A549 (cell line): ENCODE measurements around the gene SLC25A11. TPM values are rescaled to one million over a fixed set of nuclear protein-coding genes. Genes with fewer than 3 reads are reported as not detected.

ENCODE experiments used
- ATAC-seq, 2 experiments: fragments of 200-7000 bp in 1 of 2; fragments of >200 bp in 1 of 2; cut with Nextera tagmentation in 1 of 2; cut with Tn5 transposase in 1 of 2; 3 replicates each; pipeline versions ENCODE4 v1.8.0 to v1.9.1; 2018 to 2020; ENCODE audit warnings: mild to moderate bottlenecking in 1 of 2, moderate library complexity in 1 of 2
- CTCF ChIA-PET: fragments of 300-600 bp; sonication (Branson Sonifier 250); formaldehyde crosslinking; extraction: SDS; loops from one replicate; lab custom pipeline; 2021; ENCODE audit warnings: antibody characterized with exemption, inconsistent platforms; lab: Yijun Ruan, JAX
- POLR2A ChIA-PET: fragments of 350-600 bp; formaldehyde crosslinking; extraction: SDS; loops from one replicate; lab custom pipeline; 2021; ENCODE audit warnings: antibody characterized with exemption, inconsistent platforms; lab: Yijun Ruan, JAX
- DNase-seq, 2 experiments: peaks; one replicate each; pipeline versions ENCODE4 v3.0.0 to v3.0.0-alpha.2; 2011 to 2016; ENCODE audit warnings: low read depth in 1 of 2, low spot score in 1 of 2
- FAIRE-seq: peaks from 2 replicates; lab custom pipeline; 2011; peaks lifted over from hg19 to GRCh38; lab: Jason Lieb, UNC
- H3K27ac ChIP-seq, 2 experiments: fragments of >200 bp; sonication (Bioruptor Twin); formaldehyde crosslinking; 3 replicates each; pipeline ENCODE4 v1.5.1; 2016 to 2017
- H3K4me1 ChIP-seq: fragments of >200 bp; sonication (Bioruptor Twin); formaldehyde crosslinking; 3 replicates; pipeline ENCODE4 v1.6.1; 2016
- H3K4me2 ChIP-seq: fragments of >200 bp; sonication (Bioruptor Twin); formaldehyde crosslinking; 3 replicates; pipeline ENCODE4 v1.6.1; 2016
- H3K4me3 ChIP-seq: fragments of >200 bp; sonication (Bioruptor Twin); formaldehyde crosslinking; 3 replicates; pipeline ENCODE4 v1.5.1; 2016
- H3K9me3 ChIP-seq: fragments of >200 bp; sonication (Bioruptor Twin); formaldehyde crosslinking; 3 replicates; pipeline ENCODE4 v1.6.1; 2016
- CEBPB ChIP-seq, 2 experiments: fragments of >200 bp in 1 of 2; sonication (Bioruptor Twin) in 1 of 2; formaldehyde crosslinking in 1 of 2; IDR thresholded peaks; 2 replicates each; pipeline ENCODE4 v1.6.1; 2012 to 2016
- CHD4 ChIP-seq: fragments of 200-600 bp; sonication (generic); IDR thresholded peaks from 2 replicates; pipeline ENCODE4 v1.6.1; 2016; ENCODE audit warnings: antibody characterized with exemption, mild to moderate bottlenecking, borderline replicate concordance
- FOXS1 ChIP-seq: fragments of 250-450 bp; sonication (Bioruptor Pico); IDR thresholded peaks from 2 replicates; pipeline ENCODE4 v1.5.0; 2020; ENCODE audit warnings: mild to moderate bottlenecking, moderate library complexity
- HOXA7 ChIP-seq: fragments of 250-450 bp; sonication (Bioruptor Pico); IDR thresholded peaks from 2 replicates; pipeline ENCODE4 v1.5.0; 2020; ENCODE audit warnings: mild to moderate bottlenecking, moderate library complexity
- KDM5A ChIP-seq: fragments of 200-600 bp; sonication (generic); IDR thresholded peaks from 2 replicates; pipeline ENCODE4 v1.6.1; 2016; ENCODE audit warnings: antibody characterized with exemption, mild to moderate bottlenecking
- PHF8 ChIP-seq: fragments of 200-600 bp; sonication (generic); IDR thresholded peaks from 2 replicates; pipeline ENCODE4 v1.6.1; 2016; ENCODE audit warnings: low read depth, mild to moderate bottlenecking, antibody characterized with exemption, moderate library complexity, borderline replicate concordance
- RAD21 ChIP-seq, 2 experiments: fragments of >200 bp in 1 of 2; sonication (Bioruptor Twin) in 1 of 2; formaldehyde crosslinking in 1 of 2; IDR thresholded peaks in 1 of 2; conservative IDR thresholded peaks in 1 of 2; 2 replicates in 1 of 2; 3 replicates in 1 of 2; pipeline ENCODE4 v1.6.1; 2012 to 2018; ENCODE audit warnings: inconsistent platforms in 1 of 2
- RNF2 ChIP-seq: fragments of 200-600 bp; sonication (generic); IDR thresholded peaks from 2 replicates; pipeline ENCODE4 v1.6.1; 2016; ENCODE audit warnings: low read depth, mild to moderate bottlenecking, antibody characterized with exemption, moderate library complexity, borderline replicate concordance
- TFCP2L1 ChIP-seq: fragments of 250-450 bp; sonication (Bioruptor Pico); IDR thresholded peaks from 2 replicates; pipeline ENCODE4 v1.5.0; 2021; ENCODE audit warnings: mild to moderate bottlenecking
- TP53 ChIP-seq: fragments of 250-450 bp; sonication (Bioruptor Pico); IDR thresholded peaks from 2 replicates; pipeline ENCODE4 v1.5.0; 2021; ENCODE audit warnings: mild to moderate bottlenecking, moderate library complexity
- ZC3H11A ChIP-seq: fragments of 450-650 bp; IDR thresholded peaks from 2 replicates; pipeline ENCODE4 v1.6.1; 2014; ENCODE audit warnings: antibody characterized with exemption, mild to moderate bottlenecking
- ZFP36 ChIP-seq: fragments of 450-650 bp; IDR thresholded peaks from 2 replicates; pipeline ENCODE4 v1.6.1; 2014; ENCODE audit warnings: borderline replicate concordance; ENCODE audit not compliant: partially characterized antibody
- WGBS: methylation state at CpG from one replicate; pipeline ENCODE4 v1.1.6; 2017; ENCODE audit errors: missing lambda C conversion rate; 5-methylcytosine and 5-hydroxymethylcytosine counted together
- polyA plus RNA-seq, 4 experiments: library from polyadenylated mRNA; depleted of rRNA in 3 of 4; stranded (reverse); fragments of >200 nt; fragmentation: RNase III in 1 of 4; extraction: RNeasy Plus Mini Kit Qiagen cat#74134 plus additional on column Dnase treatment in 1 of 4; gene quantifications; 2 replicates in 3 of 4; 3 replicates in 1 of 4; pipeline ENCODE4 v1.2.3, GENCODE V29; 2011 to 2017
- TF ChIP-seq, protein P1 (sequence below): fragments of >200 bp; sonication (Bioruptor Twin); formaldehyde crosslinking; IDR thresholded peaks from 3 replicates; pipeline ENCODE4 v1.6.1; 2016
- TF ChIP-seq, protein P2 (sequence below): fragments of >200 bp; sonication (Bioruptor Twin); formaldehyde crosslinking; IDR thresholded peaks from 2 replicates; pipeline ENCODE4 v1.6.1; 2016
- TF ChIP-seq, protein P3 (sequence below): fragments of 450-650 bp; IDR thresholded peaks from 2 replicates; pipeline ENCODE4 v1.6.1; 2014; ENCODE audit warnings: antibody characterized with exemption
- TF ChIP-seq, protein P4 (sequence below): IDR thresholded peaks from 2 replicates; pipeline ENCODE4 v1.6.1; 2012

SLC25A11 gene
- polyA plus RNA-seq, 2 of the 4 experiments (the other 2 are of a cell fraction) = 60.2 to 69.2 TPM

GRCh38 chr17:4965311-4965986 is 25.6 kb upstream of the SLC25A11 start:
- H3K27ac ChIP-seq = peak overlapping the region in 1 of 2 experiments; percentile 95; a peak in 4 of 6 replicates
- H3K4me3 ChIP-seq = no peak overlapping the region; the same call in 2 of the 3 replicates
- H3K4me1 ChIP-seq = peaks cover 21% of the 10 kb centered on the region
- TF ChIP-seq PHF8 (no peak), CEBPB (IDR thresholded peaks at IDR 0.05) (peak; percentile 26 to 56; a peak in 1 of 4 replicates), RAD21 (conservative IDR thresholded peaks at IDR 0.05 in 1 of 2, IDR thresholded peaks at IDR 0.05 in 1 of 2) (no peak), TFCP2L1 (CRISPR knock-in tag) (no peak), ZFP36 (no peak), ZC3H11A (peak; percentile 85)
- TF ChIP-seq, protein P1, sequence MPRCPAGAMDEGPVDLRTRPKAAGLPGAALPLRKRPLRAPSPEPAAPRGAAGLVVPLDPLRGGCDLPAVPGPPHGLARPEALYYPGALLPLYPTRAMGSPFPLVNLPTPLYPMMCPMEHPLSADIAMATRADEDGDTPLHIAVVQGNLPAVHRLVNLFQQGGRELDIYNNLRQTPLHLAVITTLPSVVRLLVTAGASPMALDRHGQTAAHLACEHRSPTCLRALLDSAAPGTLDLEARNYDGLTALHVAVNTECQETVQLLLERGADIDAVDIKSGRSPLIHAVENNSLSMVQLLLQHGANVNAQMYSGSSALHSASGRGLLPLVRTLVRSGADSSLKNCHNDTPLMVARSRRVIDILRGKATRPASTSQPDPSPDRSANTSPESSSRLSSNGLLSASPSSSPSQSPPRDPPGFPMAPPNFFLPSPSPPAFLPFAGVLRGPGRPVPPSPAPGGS = no peak
- TF ChIP-seq, protein P2, sequence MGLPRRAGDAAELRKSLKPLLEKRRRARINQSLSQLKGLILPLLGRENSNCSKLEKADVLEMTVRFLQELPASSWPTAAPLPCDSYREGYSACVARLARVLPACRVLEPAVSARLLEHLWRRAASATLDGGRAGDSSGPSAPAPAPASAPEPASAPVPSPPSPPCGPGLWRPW = no peak
- TF ChIP-seq, protein P3, sequence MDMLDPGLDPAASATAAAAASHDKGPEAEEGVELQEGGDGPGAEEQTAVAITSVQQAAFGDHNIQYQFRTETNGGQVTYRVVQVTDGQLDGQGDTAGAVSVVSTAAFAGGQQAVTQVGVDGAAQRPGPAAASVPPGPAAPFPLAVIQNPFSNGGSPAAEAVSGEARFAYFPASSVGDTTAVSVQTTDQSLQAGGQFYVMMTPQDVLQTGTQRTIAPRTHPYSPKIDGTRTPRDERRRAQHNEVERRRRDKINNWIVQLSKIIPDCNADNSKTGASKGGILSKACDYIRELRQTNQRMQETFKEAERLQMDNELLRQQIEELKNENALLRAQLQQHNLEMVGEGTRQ = no peak
- FAIRE-seq (no peak), DNase-seq (no peak), ATAC-seq (no peak)
- ChIA-PET CTCF (interaction anchor here (0.6 to 11.2 kb wide), 7 partner anchors 12 to 57 kb away, joined by 3 to 148 read pairs (median 22); partner anchors contain the start of genes CAMTA2, ENO3, RNF167 and SLC25A11), POLR2A (interaction anchor here (1.5 to 6.2 kb wide), 5 partner anchors 14 to 56 kb away, joined by 4 to 83 read pairs (median 67); partner anchors contain the start of genes CAMTA2, ENO3, PFN1 and RNF167)
- H3K9me3 ChIP-seq = no peaks in the 10 kb centered on the region
- peak overlapping the region; percentile 89 for H3K4me2 ChIP-seq
- 96% methylated on average over 15 of the region's 15 CpGs for WGBS

DNA sequence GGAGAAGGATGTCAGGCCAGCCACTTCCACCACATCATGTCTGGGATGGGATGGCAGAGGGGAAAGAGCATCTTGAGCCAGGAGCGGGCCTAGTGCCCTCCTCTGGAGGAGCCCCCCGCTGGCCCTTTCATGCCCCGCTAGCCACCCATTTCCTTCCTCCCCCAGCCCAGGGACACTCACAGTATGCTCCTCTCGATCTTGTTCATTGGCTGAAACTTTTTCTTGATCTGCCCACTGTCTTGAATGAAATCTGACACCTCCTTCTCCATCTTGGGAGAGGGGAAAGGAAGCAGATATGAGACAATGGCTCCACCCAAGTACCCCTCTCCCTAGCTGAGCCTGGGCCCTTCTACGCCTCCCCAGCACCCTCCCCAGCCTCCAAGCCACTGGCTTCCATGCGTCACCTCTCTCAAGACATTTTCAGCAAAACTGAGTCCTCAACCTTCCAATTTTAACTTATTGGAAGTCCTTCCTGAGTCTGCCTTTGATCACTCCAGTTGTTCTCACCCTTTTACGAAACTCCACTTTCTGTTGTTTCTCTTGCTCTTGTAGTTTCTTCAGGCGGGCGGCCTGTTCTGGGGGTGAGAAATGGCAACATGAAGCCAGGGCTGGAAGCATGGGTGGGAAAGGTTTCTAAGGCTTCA is 20.6 kb upstream of the SLC25A11 start:
- ATAC-seq = no peak; a peak in 1 of 6 replicates
- Histone ChIP-seq H3K4me1 (no peaks in the 10 kb centered on the region), H3K9me3 (no peaks in the 10 kb centered on the region), H3K4me3 (no peak overlapping the region), H3K27ac (no peak overlapping the region), H3K4me2 (no peak overlapping the region)
- ChIA-PET CTCF (interaction anchor here (1.1 kb wide), 1 partner anchor 21 kb away, joined by 3 read pairs; the partner anchor contains the start of genes RNF167 and SLC25A11), POLR2A (no interaction called here)
- WGBS = 94% methylated on average over 9 of the region's 9 CpGs
- FAIRE-seq = no peak
- no peak for DNase-seq
- TF ChIP-seq PHF8 (no peak), ZFP36 (no peak), RNF2 (no peak), TP53 (CRISPR knock-in tag) (no peak), KDM5A (no peak), HOXA7 (CRISPR knock-in tag) (no peak), FOXS1 (no peak), CHD4 (no peak)
- TF ChIP-seq, protein P4, sequence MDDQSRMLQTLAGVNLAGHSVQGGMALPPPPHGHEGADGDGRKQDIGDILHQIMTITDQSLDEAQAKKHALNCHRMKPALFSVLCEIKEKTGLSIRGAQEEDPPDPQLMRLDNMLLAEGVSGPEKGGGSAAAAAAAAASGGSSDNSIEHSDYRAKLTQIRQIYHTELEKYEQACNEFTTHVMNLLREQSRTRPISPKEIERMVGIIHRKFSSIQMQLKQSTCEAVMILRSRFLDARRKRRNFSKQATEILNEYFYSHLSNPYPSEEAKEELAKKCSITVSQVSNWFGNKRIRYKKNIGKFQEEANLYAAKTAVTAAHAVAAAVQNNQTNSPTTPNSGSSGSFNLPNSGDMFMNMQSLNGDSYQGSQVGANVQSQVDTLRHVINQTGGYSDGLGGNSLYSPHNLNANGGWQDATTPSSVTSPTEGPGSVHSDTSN = no peak
- TF ChIP-seq, protein P1 = no peak
